Measurements from ENCODE around the gene B3GNT5. TPM values are rescaled to one million over a fixed set of nuclear protein-coding genes. Genes with fewer than 3 reads are reported as not detected.

B3GNT5 gene
- total RNA-seq, 4 donors from 2014 or later = 18.2 to 41.2 (median 26.0) TPM

GRCh38 chr3:183244981-183245476, 8.0 kb upstream of the B3GNT5 start:
- H3K27ac ChIP-seq = no peak overlapping the region
- intact Hi-C loops (cut with DNase I; ENCODE audit: low total_unique reads) = no loop called here

GRCh38 chr3:183247011-183247589, 6.0 kb upstream of the B3GNT5 start:
- no peak for ATAC-seq
- TF ChIP-seq POLR2A (IDR thresholded peaks at IDR 0.05) (no peak), CTCF (IDR thresholded peaks at IDR 0.05 in 4 of 5, conservative IDR thresholded peaks at IDR 0.05 in 1 of 5) (no peak)

More at GRCh38 chr3:183244981-183245476, 8.0 kb upstream of the B3GNT5 start:
- no peaks in the 10 kb centered on the region for H3K9me3 ChIP-seq
- no peaks in the 10 kb centered on the region for H3K27me3 ChIP-seq
- in situ Hi-C loops (cut with MboI; ENCODE audit: low sequenced_read_pairs in 4 of 4) = loop anchor here in 1 of 4 donors (5.0 kb wide), 1 partner anchor 137 kb away; no protein-coding TSS in a partner anchor
- no peak for ATAC-seq
- no peaks in the 10 kb centered on the region for H3K4me1 ChIP-seq
- TF ChIP-seq POLR2A (IDR thresholded peaks at IDR 0.05) (no peak), CTCF (IDR thresholded peaks at IDR 0.05 in 4 of 5, conservative IDR thresholded peaks at IDR 0.05 in 1 of 5) (no peak)
- no peak overlapping the region for H3K4me3 ChIP-seq
- no peak for DNase-seq
- H3K36me3 ChIP-seq = no peaks in the 10 kb centered on the region

GRCh38 chr3:183249006-183249718, 3.9 kb upstream of the B3GNT5 start:
- no peak for ATAC-seq
- TF ChIP-seq POLR2A (IDR thresholded peaks at IDR 0.05) = no peak
- no peak for TF ChIP-seq CTCF (IDR thresholded peaks at IDR 0.05 in 4 of 5, conservative IDR thresholded peaks at IDR 0.05 in 1 of 5)

More at GRCh38 chr3:183247011-183247589, 6.0 kb upstream of the B3GNT5 start:
- H3K4me1 ChIP-seq = no peaks in the 10 kb centered on the region
- intact Hi-C loops (cut with DNase I; ENCODE audit: low total_unique reads) = no loop called here
- no peak overlapping the region for H3K4me3 ChIP-seq
- no peaks in the 10 kb centered on the region for H3K27me3 ChIP-seq
- H3K9me3 ChIP-seq = no peaks in the 10 kb centered on the region
- in situ Hi-C loops (cut with MboI; ENCODE audit: low sequenced_read_pairs in 4 of 4) = loop anchor here in 1 of 4 donors (5.0 kb wide), 1 partner anchor 135 kb away; no protein-coding TSS in a partner anchor
- H3K36me3 ChIP-seq = no peaks in the 10 kb centered on the region
- H3K27ac ChIP-seq = no peak overlapping the region
- DNase-seq = no peak

GRCh38 chr3:183252118-183252782, 803 bp upstream of the B3GNT5 start:
- intact Hi-C loops (cut with DNase I; ENCODE audit: low total_unique reads) = loop anchor here (2.0 to 10.0 kb wide), 5 partner anchors 33 to 383 kb away; partner anchors contain the start of gene KLHL24
- no peak for DNase-seq
- peak overlapping the region in 1 of 4 donors; percentile 98 for H3K27ac ChIP-seq

More at GRCh38 chr3:183249006-183249718, 3.9 kb upstream of the B3GNT5 start:
- intact Hi-C loops (cut with DNase I; ENCODE audit: low total_unique reads) = no loop called here
- peaks cover 0 to 5% of the 10 kb centered on the region in 2 donors for H3K4me1 ChIP-seq
- H3K27ac ChIP-seq = no peak overlapping the region
- H3K27me3 ChIP-seq = no peaks in the 10 kb centered on the region
- H3K9me3 ChIP-seq = no peaks in the 10 kb centered on the region
- no peaks in the 10 kb centered on the region for H3K36me3 ChIP-seq
- H3K4me3 ChIP-seq = no peak overlapping the region
- in situ Hi-C loops (cut with MboI; ENCODE audit: low sequenced_read_pairs in 4 of 4) = loop anchor here in 1 of 4 donors (5.0 kb wide), 1 partner anchor 133 kb away; no protein-coding TSS in a partner anchor
- no peak for DNase-seq

More at GRCh38 chr3:183252118-183252782, 803 bp upstream of the B3GNT5 start:
- H3K4me1 ChIP-seq = peaks cover 19 to 24% of the 10 kb centered on the region in 2 donors
- peaks cover 0 to 4% of the 10 kb centered on the region in 2 donors for H3K36me3 ChIP-seq
- TF ChIP-seq CTCF (IDR thresholded peaks at IDR 0.05 in 4 of 5, conservative IDR thresholded peaks at IDR 0.05 in 1 of 5) (no peak), POLR2A (IDR thresholded peaks at IDR 0.05) (no peak)
- H3K4me3 ChIP-seq = peak overlapping the region in 2 of 4 donors; percentile 77 to 86
- in situ Hi-C loops (cut with MboI; ENCODE audit: low sequenced_read_pairs in 4 of 4) = loop anchor here (5.0 to 10.0 kb wide), 4 partner anchors 53 to 133 kb away; no protein-coding TSS in a partner anchor
- H3K27me3 ChIP-seq = no peaks in the 10 kb centered on the region
- no peaks in the 10 kb centered on the region for H3K9me3 ChIP-seq
- no peak for ATAC-seq

Data from gastrocnemius medialis (tissue), 4 donors.